Left kidney (tissue), 8 donors: ENCODE data around the gene TRIM64C. TPM values are rescaled to one million over a fixed set of nuclear protein-coding genes. Genes with fewer than 3 reads are reported as not detected.
"Not testable (repeated sequence)": the region's sequence is repeated elsewhere in the genome, so short reads cannot be mapped to it uniquely, and the experiment has no call there.

Source experiments
- DNase-seq: peaks from one replicate; pipeline ENCODE4 v3.0.0-alpha.2; 2013
- long read RNA-seq, 8 donors: transcript quantifications; one replicate each; lab custom pipeline, GENCODE V29; 2026
- polyA plus RNA-seq: library from polyadenylated mRNA; unstranded; fragments of 120-200 nt; gene quantifications from one replicate; pipeline ENCODE4 v1.2.1, GENCODE V29; 2013; ENCODE audit not compliant: insufficient read length

The TRIM64C gene
- polyA plus RNA-seq: not detected
- long read RNA-seq, donor 1: 0 reads
- long read RNA-seq, donor 2: 0 reads
- long read RNA-seq, donor 3: 0 reads
- long read RNA-seq, donor 4: 0 reads
- long read RNA-seq, donor 5: 0 reads
- long read RNA-seq, donor 6: 0 reads
- long read RNA-seq, donor 7: 0 reads
- long read RNA-seq, donor 8: 0 reads

GRCh38 chr11:49059012-49059411 is at the start of gene TRIM64C:
Gene TRIM64C (minus strand): TSS chr11:49059112. CDS start chr11:49059112, 0 bp downstream.
- not testable (repeated sequence) for DNase-seq

GRCh38 chr11:49102356-49102755 is 43.4 kb upstream of the TRIM64C start:
- not testable (repeated sequence) for DNase-seq

- not testable (repeated sequence) for DNase-seq
Observed at GRCh38 chr11:49069897-49070296, 11.0 kb upstream of the TRIM64C start.

- not testable (repeated sequence) for DNase-seq
Observed at GRCh38 chr11:49049821-49050220, 9.1 kb downstream of the TRIM64C start.

- not testable (repeated sequence) for DNase-seq
Observed at GRCh38 chr11:49048229-49048628, 10.7 kb downstream of the TRIM64C start.

- not testable (repeated sequence) for DNase-seq
Observed at GRCh38 chr11:49028523-49028922, 30.4 kb downstream of the TRIM64C start, which contains the start of gene TRIM49B. Gene TRIM49B (plus strand): TSS chr11:49028823. CDS start chr11:49031600, 2,777 bp downstream.

Other genes starting within 250 kb of the TRIM64C start
- not detected for gene TRIM51G, start 75.2 kb downstream of the TRIM64C start, polyA plus RNA-seq
- not detected for gene TRIM49B, start 30.3 kb downstream of the TRIM64C start, polyA plus RNA-seq
- gene FOLH1, start 149.5 kb upstream of the TRIM64C start, polyA plus RNA-seq: 21.4 TPM